NCI-H2171 treated with DMSO at 0.1 percent for 48 hours (cell line): ENCODE measurements around the gene MAB21L3.

Experiments
- DNase-seq: peaks from one replicate; lab custom pipeline; 2025; lab: John Stamatoyannopoulos, UW

Gene MAB21L3

DNA sequence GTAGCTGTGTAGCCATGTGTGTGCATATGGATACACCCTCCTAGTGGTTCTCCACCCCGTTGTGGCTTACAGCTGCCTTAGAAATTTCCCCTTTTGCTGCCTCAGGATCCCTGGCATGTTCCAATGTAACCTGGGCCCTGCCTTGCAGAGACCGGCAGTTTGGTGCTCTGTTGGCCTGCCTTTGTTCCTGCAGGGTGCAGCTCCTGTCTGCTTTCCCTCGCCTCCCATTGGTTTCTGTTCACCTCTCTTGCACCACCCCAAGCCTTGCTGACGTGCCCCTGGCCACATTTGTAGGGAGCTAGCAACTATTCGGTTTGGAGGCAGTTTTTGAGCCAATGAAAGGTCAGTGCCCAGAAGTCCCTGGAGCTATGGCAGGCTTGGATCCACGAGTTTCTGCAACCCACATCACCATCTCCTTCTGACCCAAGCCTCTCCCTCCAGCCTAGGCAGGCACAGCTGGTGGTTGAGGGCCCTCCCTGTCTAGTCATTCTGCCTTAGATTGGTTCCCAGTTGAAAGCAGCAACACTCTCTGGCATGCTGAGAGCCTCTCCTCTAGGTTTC is 54.9 kb downstream of the MAB21L3 start:
- no peak for DNase-seq

DNA sequence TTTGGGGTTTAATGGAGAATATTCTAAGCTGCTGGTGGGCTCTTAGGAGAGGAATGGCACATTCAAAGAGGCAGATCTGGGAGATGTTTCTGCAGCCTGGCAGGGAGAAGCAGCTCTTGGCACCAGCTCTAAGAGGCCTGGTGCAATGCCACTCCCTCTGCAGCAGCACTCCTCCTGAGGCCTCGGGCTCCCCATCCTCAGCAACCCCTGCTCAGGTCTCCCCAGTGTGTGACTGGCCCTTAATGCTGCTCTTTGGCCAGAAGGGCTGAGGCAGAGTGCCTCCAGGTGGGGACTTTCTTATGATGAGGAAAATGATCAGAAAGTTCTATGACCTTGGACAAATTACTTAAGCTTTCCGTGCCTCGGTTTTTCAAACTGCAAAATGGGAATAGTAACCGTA is 55.5 kb downstream of the MAB21L3 start:
- DNase-seq: no peak

DNA sequence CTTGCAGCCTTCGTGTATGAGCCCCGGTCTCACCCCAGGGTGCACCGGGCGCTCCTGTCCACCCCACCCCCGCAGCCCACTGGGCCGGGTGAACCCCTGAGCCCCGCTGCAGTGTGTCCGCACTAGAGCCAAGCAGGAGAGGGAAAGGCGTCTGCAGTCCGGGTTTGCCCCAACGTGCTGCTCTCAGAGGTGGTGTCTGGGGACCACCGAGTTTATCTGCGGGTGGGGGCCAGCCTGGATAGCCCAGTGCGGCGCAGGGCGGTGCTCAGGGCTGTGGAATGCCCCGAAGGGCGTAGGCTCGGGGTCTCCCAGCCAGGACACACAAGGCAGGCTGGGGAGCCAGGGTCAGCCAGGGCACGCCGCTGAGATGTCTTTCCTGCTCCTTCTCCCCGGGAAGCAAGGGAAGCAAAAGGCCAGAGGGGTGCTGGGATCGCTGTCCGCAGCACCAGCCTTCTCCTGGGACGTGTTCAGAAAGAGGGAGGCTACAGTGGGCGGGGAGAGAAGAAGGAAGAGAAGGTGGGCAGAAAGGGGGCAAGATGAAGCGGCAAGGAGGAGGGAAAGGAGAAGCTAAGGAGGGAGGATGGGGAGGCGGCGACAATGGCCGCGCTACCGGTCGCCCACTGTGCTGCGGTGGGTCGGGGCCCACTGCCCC is 56.6 kb downstream of the MAB21L3 start:
- DNase-seq: no peak

DNA sequence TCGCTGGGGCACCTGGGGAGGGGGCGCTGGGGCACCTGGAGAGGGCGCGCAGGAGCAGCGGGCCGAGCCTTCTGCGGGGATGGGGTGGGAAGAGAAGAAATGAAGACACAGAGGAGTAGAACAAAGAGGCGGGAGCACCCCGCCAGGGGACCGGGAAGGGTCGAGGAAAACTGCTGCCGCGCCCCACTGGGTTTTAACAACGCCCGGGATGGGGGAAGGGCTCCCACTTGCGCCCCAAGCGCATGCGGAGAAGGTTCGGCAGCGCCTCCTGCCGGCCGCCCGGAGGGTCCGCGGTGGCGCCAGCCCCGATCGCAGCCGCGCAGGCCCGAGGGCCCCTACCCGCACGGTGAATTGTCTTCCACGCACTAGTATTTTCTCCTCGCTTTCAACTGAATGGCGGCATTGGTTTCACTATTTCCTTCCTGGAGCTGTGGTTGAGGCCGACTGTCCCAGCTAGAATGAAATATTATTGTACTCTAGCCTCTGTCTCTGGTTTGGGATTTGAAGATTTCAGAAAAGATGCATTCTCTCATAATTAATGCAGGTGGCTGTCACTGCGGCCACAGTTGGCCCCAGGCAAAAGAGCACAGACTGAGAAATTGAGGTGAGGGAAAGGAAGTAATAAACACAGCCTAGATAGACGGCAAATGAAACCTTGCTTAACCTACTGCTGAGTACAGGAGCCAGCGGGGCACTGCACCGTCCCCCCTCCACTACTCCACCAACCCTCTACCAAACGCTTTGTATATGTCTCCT is 57.3 kb downstream of the MAB21L3 start:
- DNase-seq: no peak

DNA sequence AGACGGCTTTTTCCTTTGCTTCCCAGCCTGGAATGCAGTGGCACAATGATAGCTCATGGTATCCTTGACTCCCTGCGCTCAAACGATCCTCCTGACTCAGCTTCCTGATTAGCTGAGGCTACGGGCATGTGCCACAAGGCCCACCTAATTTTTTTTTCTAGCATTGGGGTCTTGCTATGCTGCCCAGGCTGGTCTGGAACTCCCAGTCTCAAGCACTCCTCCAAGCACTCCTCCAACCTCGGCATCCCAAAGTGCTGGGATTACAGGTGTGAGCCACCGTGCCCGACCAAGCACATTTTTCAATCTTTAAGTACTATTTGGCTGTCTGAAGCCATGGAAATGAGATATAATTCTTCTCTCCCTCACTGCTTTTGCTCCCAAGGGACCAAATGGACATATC is 58.7 kb downstream of the MAB21L3 start:
- DNase-seq: no peak

DNA sequence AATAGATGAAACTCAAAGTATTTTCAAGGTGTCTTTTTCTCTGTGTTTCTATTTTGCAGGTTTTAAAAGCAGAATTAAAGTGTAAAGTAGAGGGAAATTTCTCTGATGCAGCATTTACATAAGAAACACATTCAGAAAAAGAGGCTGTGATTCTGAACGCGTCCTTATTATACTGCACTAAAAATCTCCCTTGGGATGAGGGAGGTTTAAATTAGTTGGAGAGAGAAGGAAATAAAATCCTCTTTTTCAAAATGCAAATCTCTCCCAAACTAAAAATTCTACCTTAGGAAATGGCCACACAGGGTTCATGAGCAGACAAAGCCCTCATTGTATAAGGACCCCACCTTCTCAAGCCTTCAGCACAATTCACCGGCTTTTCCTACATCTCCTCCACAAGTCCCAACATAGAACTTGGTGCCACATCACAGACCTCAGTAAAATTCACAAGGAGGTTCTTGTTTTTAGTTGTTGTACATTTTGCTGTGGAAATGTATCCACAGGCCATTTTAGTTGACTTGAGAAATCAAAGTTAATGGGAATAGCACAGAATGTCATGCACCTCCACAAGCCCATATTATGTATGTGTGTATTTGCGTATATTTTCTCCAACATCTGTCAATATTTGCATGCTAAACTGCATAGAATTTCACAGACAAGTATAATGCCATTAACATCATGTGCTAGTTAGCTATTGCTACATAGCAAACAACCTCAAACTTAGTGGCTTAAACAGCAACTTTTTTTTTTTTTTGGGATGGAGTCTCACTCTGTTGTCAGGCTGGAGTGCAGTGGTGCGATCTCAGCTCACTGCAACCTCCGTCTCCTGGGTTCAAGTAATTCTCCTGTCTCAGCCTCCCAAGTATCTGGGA is 59.8 kb downstream of the MAB21L3 start:
- DNase-seq: no peak

DNA sequence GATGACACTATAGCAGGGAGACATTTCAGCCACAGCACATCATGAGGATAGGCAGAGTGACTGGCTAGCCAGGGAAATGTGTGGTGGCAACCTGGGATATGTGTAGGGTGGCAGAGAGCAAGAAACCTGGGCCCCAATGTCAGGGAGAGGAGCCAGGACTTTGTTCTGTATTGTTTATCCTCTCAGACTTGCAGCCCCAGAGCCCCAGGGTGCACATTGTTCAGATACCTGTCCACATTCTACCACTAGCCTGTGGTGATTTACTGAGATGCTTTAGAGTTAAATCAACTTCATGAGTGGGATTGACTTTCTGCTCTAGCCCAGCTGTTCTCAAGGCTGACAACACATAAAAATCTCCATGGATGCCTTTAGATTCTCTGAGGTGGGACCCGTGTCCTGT is 61.5 kb downstream of the MAB21L3 start:
- DNase-seq: no peak

DNA sequence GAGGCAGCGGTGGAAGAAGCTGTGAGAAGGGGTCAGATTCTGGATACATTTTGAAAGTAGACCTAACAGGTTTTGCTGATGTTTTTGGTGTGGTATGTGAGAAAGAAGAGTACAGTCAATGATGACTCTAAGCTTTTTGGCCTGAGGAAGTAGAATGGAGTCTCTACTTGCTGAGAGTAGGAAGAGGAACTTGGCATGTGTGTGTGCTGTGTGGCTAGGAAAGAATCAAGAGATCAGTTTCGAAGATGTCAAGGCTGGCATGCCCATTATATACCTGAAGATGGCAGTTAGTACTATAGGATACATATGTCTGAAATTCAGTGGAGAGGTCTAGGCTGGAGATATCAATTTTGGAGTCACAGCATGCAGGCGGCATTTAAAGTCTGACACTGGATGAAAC is 64.4 kb downstream of the MAB21L3 start:
- DNase-seq: no peak

DNA sequence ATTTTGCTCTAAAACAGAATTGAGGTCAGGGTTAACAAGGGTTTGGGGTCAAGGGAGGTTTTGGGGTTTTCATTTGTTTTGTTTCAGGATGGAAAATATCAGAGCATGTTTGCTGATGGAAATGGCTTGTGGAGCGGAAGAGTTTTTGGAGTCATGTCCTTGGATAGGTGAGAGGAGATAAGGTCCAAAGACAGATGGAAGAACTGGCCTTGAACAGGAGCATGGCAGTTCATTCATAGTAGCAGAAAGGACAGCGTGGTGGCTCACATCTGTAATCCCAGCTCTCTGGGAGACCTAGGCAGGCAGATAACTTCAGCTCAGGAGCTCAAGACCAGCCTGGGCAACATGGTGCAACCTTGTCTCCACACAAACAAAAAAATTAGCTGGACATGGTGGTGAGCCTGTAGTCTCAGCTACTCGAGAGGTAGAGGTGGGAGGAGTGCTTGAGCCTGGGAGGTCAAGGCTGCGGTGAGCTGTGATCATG is 65.1 kb downstream of the MAB21L3 start:
- DNase-seq: no peak

DNA sequence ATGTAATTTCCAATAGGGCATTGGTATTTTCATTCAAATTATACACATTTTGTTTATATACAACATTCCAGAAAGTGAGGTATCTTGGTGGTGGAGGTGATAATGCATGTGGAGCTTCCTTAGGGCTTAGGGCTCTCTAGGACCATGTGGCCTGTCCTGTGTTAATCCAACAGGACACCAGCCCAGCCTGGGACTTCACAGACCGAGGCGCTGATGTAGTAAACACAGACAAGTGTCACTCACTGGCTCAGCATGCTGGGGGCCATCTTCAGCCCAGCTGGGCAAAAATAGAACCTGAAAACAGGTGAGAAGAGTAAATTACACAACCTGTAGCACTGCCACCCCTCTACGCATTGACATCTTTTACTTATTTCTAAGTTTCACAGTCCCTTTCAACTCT is 66.7 kb downstream of the MAB21L3 start:
- DNase-seq: no peak

DNA sequence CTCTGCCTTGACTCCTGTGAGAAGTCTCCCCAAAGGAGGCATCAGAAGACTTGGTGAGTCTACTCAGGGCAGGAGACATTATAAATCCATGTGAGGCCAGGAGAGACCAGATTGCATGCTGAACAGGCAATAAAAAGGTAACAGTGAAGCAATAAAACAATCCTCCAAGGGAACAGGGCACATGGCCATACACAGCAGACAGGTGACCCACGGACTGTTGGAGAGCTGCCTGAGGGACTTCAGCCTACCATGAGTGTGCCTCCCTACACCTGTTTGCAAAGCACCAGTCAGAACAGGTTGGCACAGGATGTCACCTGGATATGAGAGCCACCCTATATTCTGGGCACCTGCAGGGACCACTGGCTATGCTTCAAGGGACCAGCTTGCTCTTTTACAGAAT is 67.6 kb downstream of the MAB21L3 start:
- DNase-seq: no peak

DNA sequence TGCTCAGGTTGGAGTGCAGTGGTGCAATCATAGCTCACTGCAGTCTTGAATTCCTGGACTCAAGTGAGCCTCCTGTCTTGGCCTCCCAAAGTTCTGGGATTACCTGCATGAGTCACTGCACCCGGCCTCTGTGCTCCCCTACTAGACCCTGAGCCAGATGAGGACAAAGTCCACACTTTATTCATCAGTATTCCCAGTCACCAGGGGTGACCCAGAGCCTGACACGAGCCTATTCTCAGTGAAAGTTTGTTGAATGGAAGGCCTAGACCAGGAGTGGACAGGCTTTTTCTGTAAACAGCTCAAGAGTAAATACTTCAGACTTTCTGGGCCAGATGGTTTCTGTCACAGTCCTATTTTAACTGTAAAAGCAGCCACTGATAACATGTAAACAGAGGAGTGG is 68.2 kb downstream of the MAB21L3 start:
- no peak for DNase-seq

DNA sequence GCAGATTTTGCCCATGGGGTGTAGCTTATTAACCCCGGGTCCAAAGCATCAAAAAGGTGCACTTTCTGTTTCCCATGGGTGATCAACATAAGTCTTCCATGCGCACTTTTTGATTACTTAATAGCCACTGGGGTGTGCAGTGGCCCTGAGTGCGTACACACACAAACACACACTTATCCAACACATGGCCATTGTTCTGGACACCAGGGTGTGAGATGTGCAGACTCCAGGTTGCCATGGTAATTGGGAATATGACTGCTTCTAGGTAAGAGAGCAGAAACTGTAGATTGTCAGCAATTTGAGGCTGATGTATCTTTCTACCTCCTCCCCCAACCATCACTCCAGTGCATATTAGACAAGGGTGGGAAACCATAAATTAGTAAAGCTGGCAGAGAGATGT is 68.8 kb downstream of the MAB21L3 start:
- DNase-seq: no peak

DNA sequence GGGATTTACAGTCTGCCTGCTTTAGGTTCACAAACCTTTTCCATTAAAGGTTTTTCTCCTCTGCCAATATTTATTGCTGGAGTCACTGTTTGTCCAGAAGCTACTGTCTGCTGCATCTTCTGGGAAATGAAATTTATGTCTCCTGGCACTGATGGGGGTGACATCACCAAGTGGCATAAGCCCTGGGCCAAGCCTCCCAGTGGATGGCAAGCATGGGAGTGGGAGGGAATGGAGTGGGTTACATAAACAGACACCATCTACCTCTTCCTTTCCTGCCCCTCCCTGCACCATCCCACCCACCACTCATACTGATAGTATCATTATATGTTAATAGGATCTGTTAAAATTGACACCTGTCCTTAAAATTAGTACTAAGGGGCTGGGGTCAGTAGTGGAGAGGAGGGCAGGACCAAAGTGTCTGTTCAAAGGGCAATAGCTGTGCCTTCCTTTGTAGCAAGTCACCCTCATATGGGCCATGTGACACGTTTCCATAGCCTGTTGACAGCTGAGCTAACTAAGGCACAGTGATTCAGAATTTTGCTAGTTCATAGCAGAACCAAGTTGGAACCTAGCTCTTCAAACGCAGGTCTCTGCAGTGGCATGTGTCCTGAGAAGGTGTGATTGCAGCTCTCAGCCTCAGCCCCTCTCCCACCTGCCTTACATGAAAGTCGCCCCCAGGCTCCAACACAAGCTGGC is 71.0 kb downstream of the MAB21L3 start:
- no peak for DNase-seq
